K562 (cell line): ENCODE measurements around the gene DHRS13. TPM values are rescaled to one million over a fixed set of nuclear protein-coding genes. Genes with fewer than 3 reads are reported as not detected.
A peak's percentile ranks its signal among the peaks of the same experiment; 100 is the strongest.

Experiments
- AFF4 ChIP-seq: sonication (generic); formaldehyde crosslinking; IDR thresholded peaks from 2 replicates; pipeline ENCODE4 v1.8.0; 2023; ENCODE audit warnings: mild to moderate bottlenecking, missing genetic modification reagents
- CHD4 ChIP-seq: fragments of 200-600 bp; sonication (generic); IDR thresholded peaks from 3 replicates; pipeline ENCODE4 v1.6.1; 2012; ENCODE audit warnings: low read depth, mild to moderate bottlenecking, mixed read lengths, low read length, inconsistent platforms; ENCODE audit not compliant: insufficient read depth, insufficient replicate concordance, poor library complexity, severe bottlenecking
- CXXC5 ChIP-seq: fragments of 250-450 bp; sonication (Bioruptor Pico); IDR thresholded peaks from 2 replicates; pipeline ENCODE4 v1.8.0; 2022; ENCODE audit warnings: inconsistent platforms, mild to moderate bottlenecking, moderate library complexity
- E2F3 ChIP-seq: fragments of 250-450 bp; sonication (Bioruptor Pico); IDR thresholded peaks from 2 replicates; pipeline ENCODE4 v1.4.0; 2020; ENCODE audit warnings: mild to moderate bottlenecking
- ETV6 ChIP-seq, 3 experiments: fragments of 150-350 bp in 1 of 3; sonication (generic) in 1 of 3; formaldehyde crosslinking in 1 of 3; IDR thresholded peaks; 2 replicates each; pipeline versions ENCODE4 v1.6.1 to v1.8.0; 2014 to 2022; ENCODE audit warnings: borderline replicate concordance in 2 of 3, low read depth in 2 of 3, antibody characterized with exemption in 1 of 3, low read length in 1 of 3, mild to moderate bottlenecking in 1 of 3, missing genetic modification reagents in 1 of 3
- EWSR1 ChIP-seq: fragments of 450-650 bp; IDR thresholded peaks from 2 replicates; pipeline ENCODE4 v1.6.1; 2018; ENCODE audit warnings: borderline replicate concordance, mild to moderate bottlenecking, low read depth, moderate library complexity; ENCODE audit not compliant: partially characterized antibody
- HLTF ChIP-seq: fragments of 450-650 bp; IDR thresholded peaks from 2 replicates; pipeline ENCODE4 v1.6.1; 2016
- HMBOX1 ChIP-seq: sonication (generic); IDR thresholded peaks from 2 replicates; pipeline ENCODE4 v1.6.1; 2016
- PCBP1 ChIP-seq: fragments of 200-400 bp; formaldehyde crosslinking; IDR thresholded peaks from 2 replicates; pipeline ENCODE4 v1.6.1; 2018; ENCODE audit warnings: mild to moderate bottlenecking, low read depth, low read length; ENCODE audit not compliant: poor library complexity, severe bottlenecking
- PHF8 ChIP-seq: fragments of 200-600 bp; sonication (generic); IDR thresholded peaks from 2 replicates; pipeline ENCODE4 v1.6.1; 2012; ENCODE audit warnings: mixed run types, mild to moderate bottlenecking, inconsistent platforms, low read length, moderate library complexity, borderline replicate concordance
- RFX5 ChIP-seq: IDR thresholded peaks from 2 replicates; pipeline ENCODE4 v1.6.1; 2011; ENCODE audit warnings: low read depth, mild to moderate bottlenecking, improper control_type of control experiment, low read length
- RHOXF2B ChIP-seq: fragments of 250-450 bp; sonication (Bioruptor Pico); conservative IDR thresholded peaks from 2 replicates; pipeline ENCODE4 v1.5.1; 2021
- SMARCA5 ChIP-seq: fragments of 450-650 bp; IDR thresholded peaks from 2 replicates; pipeline ENCODE4 v1.6.1; 2016
- SPI1 ChIP-seq: IDR thresholded peaks from 2 replicates; pipeline ENCODE4 v1.6.1; 2011; ENCODE audit warnings: low read depth, low read length, control low read depth, borderline replicate concordance
- SRSF1 ChIP-seq: fragments of 200-400 bp; formaldehyde crosslinking; IDR thresholded peaks from 2 replicates; pipeline ENCODE4 v1.6.1; 2017; ENCODE audit warnings: mild to moderate bottlenecking, low read depth, low read length, moderate library complexity
- ZNF121 ChIP-seq: sonication (generic); formaldehyde crosslinking; conservative IDR thresholded peaks from 2 replicates; pipeline ENCODE4 v1.8.0; 2022; ENCODE audit warnings: missing genetic modification reagents
- ZNF282 ChIP-seq: sonication (generic); formaldehyde crosslinking; IDR thresholded peaks from 2 replicates; pipeline ENCODE4 v1.8.1; 2023; ENCODE audit warnings: missing genetic modification reagents
- ZNF592 ChIP-seq: fragments of 450-650 bp; IDR thresholded peaks from 2 replicates; pipeline ENCODE4 v1.6.1; 2017; ENCODE audit warnings: antibody characterized with exemption, mild to moderate bottlenecking
- ZNF766 ChIP-seq: fragments of 200-800 bp; sonication (Bioruptor generic); conservative IDR thresholded peaks from 2 replicates; pipeline ENCODE4 v1.6.1; 2016; ENCODE audit warnings: missing genetic modification characterization, missing compliant biosample characterization
- polyA plus RNA-seq, 8 experiments: library from polyadenylated mRNA; depleted of rRNA in 4 of 8; stranded (reverse) in 5 of 8; unstranded in 3 of 8; fragments of >200 nt; fragmentation: Nextera tagmentation in 2 of 8; fragmentation: Illumina TruSeq in 1 of 8; extraction: Ambion mirVana in 2 of 8; extraction: Trizol in 1 of 8; gene quantifications; 2 replicates each; pipeline versions ENCODE4 v1.2.1 to v1.2.3, GENCODE V29; 2011 to 2014; ENCODE audit warnings: inconsistent platforms in 1 of 8, missing spikeins in 1 of 8
- total RNA-seq, 7 experiments: library from RNA; depleted of rRNA in 6 of 7; stranded (reverse); fragments of >200 nt in 6 of 7; fragmentation: Illumina TruSeq in 2 of 7; extraction: Trizol in 2 of 7; gene quantifications; 2 replicates each; pipeline versions ENCODE4 v1.2.1 to v1.2.3, GENCODE V29; 2011 to 2021; ENCODE audit warnings: low replicate concordance in 1 of 7

The DHRS13 gene
- total and polyA plus RNA-seq, 9 of the 15 experiments (the other 6 are each of a cell fraction or from before 2014, with no cell fraction given) = 0.32 to 52.3 (median 34.3) TPM; not detected in 1

GRCh38 chr17:28951428-28951990, 48.6 kb upstream of the DHRS13 start, which contains the start of gene PHF12 (continued):
- no peak for TF ChIP-seq ZNF592
- TF ChIP-seq RFX5 = no peak
- TF ChIP-seq EWSR1 = no peak
- no peak for TF ChIP-seq ZNF121
- no peak for TF ChIP-seq CHD4
- no peak for TF ChIP-seq SMARCA5
- TF ChIP-seq CXXC5 (CRISPR knock-in tag) = peak; percentile 66; the same call in 1 of the 2 replicates
- TF ChIP-seq SPI1 = 0 out of 2 replicates have a peak, but pooled peaks have one; percentile 43
- no peak for TF ChIP-seq ZNF766 (CRISPR knock-in tag)
- no peak for TF ChIP-seq HMBOX1
- TF ChIP-seq PCBP1 = no peak
- no peak for TF ChIP-seq ETV6 (IDR thresholded peaks at IDR 0.05; ENCODE audit: borderline replicate concordance in 1 of 2, low read depth in 2 of 2, low read length in 1 of 2)
- no peak for TF ChIP-seq ETV6 (CRISPR knock-in tag; IDR thresholded peaks at IDR 0.05; ENCODE audit: borderline replicate concordance)
- TF ChIP-seq PHF8 = peak; percentile 74
- no peak for TF ChIP-seq ZNF282 (CRISPR knock-in tag)
- TF ChIP-seq RHOXF2B (CRISPR knock-in tag) = no peak
- TF ChIP-seq HLTF = no peak
- TF ChIP-seq AFF4 = no peak
- no peak for TF ChIP-seq E2F3 (CRISPR knock-in tag)
- TF ChIP-seq SRSF1 = no peak
